ENCODE measurements around the gene PPP2R5E. TPM values are rescaled to one million over a fixed set of nuclear protein-coding genes. Genes with fewer than 3 reads are reported as not detected.

The PPP2R5E gene
- total and polyA plus RNA-seq, 9 of the 15 experiments (the other 6 are each of a cell fraction or from before 2014, with no cell fraction given), result 4.2 to 30.3 (median 11.0) TPM

DNA sequence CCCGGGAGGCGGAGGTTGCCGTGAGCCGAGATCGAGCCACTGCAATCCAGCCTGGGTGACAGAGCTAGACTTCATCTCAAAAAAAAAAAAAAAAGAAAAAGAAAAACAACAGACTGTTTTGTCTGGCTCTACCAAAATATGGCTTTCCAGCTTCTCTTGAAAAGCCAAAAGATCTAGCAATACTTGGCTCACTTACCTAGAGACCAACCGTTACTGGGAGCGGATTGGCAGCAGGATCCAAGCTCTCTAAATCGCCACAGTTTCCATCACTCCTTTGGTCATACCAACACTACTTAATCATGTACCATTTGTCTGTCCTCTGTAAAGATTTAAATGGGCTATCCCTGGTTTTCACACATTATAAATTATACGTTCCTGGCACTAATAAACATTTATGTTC, 136.8 kb downstream of the PPP2R5E start:
- ATAC-seq, result no peak
- no peaks in the 10 kb centered on the region for H3K9me3 ChIP-seq (replicated peaks; ENCODE audit: control insufficient read depth, insufficient read depth, low read depth, low read length)
- H3K79me2 ChIP-seq (ENCODE audit: control insufficient read depth, insufficient read depth, low read length), result no peaks in the 10 kb centered on the region
- H3K4me1 ChIP-seq (replicated peaks in 1 of 2; ENCODE audit: control insufficient read depth in 2 of 2, insufficient read depth in 2 of 2, low read length in 2 of 2), result no peaks in the 10 kb centered on the region
- BruUV-seq (replicated peaks), result no TSS peak
- WGBS (ENCODE audit: insufficient coverage, low coverage, missing lambda C conversion rate), result 96% methylated on average over 8 of the region's 9 CpGs
- no peaks in the 10 kb centered on the region for H4K20me1 ChIP-seq (replicated peaks; ENCODE audit: control insufficient read depth, insufficient read depth, low read length)
- TF ChIP-seq SMAD4 (CRISPR knock-in tag; conservative IDR thresholded peaks at IDR 0.05) (no peak), EP400 (IDR thresholded peaks at IDR 0.05) (no peak), SIN3A (IDR thresholded peaks at IDR 0.05; ENCODE audit: borderline replicate concordance in 2 of 2, control insufficient read depth in 1 of 2, low read depth in 2 of 2, low read length in 2 of 2) (no peak), SREBF2 (CRISPR knock-in tag; IDR thresholded peaks at IDR 0.05) (no peak), CSDE1 (IDR thresholded peaks at IDR 0.05) (no peak), BCOR (IDR thresholded peaks at IDR 0.05) (no peak), U2AF2 (optimal IDR thresholded peaks at IDR 0.05; ENCODE audit: low read depth, low read length) (no peak), ARHGAP35 (IDR thresholded peaks at IDR 0.05; ENCODE audit: partially characterized antibody) (no peak), ZFP30 (CRISPR knock-in tag; IDR thresholded peaks at IDR 0.05; ENCODE audit: borderline replicate concordance) (no peak)
- TF ChIP-seq, protein P1, sequence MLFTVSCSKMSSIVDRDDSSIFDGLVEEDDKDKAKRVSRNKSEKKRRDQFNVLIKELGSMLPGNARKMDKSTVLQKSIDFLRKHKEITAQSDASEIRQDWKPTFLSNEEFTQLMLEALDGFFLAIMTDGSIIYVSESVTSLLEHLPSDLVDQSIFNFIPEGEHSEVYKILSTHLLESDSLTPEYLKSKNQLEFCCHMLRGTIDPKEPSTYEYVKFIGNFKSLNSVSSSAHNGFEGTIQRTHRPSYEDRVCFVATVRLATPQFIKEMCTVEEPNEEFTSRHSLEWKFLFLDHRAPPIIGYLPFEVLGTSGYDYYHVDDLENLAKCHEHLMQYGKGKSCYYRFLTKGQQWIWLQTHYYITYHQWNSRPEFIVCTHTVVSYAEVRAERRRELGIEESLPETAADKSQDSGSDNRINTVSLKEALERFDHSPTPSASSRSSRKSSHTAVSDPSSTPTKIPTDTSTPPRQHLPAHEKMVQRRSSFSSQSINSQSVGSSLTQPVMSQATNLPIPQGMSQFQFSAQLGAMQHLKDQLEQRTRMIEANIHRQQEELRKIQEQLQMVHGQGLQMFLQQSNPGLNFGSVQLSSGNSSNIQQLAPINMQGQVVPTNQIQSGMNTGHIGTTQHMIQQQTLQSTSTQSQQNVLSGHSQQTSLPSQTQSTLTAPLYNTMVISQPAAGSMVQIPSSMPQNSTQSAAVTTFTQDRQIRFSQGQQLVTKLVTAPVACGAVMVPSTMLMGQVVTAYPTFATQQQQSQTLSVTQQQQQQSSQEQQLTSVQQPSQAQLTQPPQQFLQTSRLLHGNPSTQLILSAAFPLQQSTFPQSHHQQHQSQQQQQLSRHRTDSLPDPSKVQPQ (CRISPR knock-in tag; IDR thresholded peaks at IDR 0.05; ENCODE audit: borderline replicate concordance), result no peak
- TF ChIP-seq, protein P2, sequence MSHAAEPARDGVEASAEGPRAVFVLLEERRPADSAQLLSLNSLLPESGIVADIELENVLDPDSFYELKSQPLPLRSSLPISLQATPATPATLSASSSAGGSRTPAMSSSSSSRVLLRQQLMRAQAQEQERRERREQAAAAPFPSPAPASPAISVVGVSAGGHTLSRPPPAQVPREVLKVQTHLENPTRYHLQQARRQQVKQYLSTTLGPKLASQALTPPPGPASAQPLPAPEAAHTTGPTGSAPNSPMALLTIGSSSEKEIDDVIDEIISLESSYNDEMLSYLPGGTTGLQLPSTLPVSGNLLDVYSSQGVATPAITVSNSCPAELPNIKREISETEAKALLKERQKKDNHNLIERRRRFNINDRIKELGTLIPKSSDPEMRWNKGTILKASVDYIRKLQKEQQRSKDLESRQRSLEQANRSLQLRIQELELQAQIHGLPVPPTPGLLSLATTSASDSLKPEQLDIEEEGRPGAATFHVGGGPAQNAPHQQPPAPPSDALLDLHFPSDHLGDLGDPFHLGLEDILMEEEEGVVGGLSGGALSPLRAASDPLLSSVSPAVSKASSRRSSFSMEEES (CRISPR knock-in tag; IDR thresholded peaks at IDR 0.05), result no peak
- no peak for FAIRE-seq
- no peaks in the 10 kb centered on the region for H3K9me1 ChIP-seq (ENCODE audit: control insufficient read depth, insufficient read depth, low read length)
- H3K9ac ChIP-seq (ENCODE audit: insufficient read depth in 1 of 2, low read depth in 2 of 2, low read length in 2 of 2), result no peak overlapping the region
- intact Hi-C loops (cut with micrococcal nuclease) (no loop called here), in situ Hi-C loops (cut with MboI) (no loop called here)
- no peaks in the 10 kb centered on the region for H3K27me3 ChIP-seq (ENCODE audit: control insufficient read depth in 2 of 2, insufficient read depth in 2 of 2, low read length in 2 of 2)
- no peak overlapping the region for H2AFZ ChIP-seq (ENCODE audit: low read depth, low read length)
- ChIA-PET CTCF (ENCODE audit: low intra/inter-chr PET ratio) (no interaction called here), POLR2A (interaction anchor here (0.6 kb wide), 2 partner anchors 108 to 337 kb away, joined by 3 read pairs; no protein-coding TSS in a partner anchor)
- DNase-seq (ENCODE audit: extremely low read depth in 1 of 4, low spot score in 3 of 4), result no peak
- H3K27ac ChIP-seq (ENCODE audit: extremely low read depth, low read depth, low read length), result no peak overlapping the region
- H3K36me3 ChIP-seq (ENCODE audit: control insufficient read depth, insufficient read depth, low read length), result no peaks in the 10 kb centered on the region; the same call in 2 of the 3 replicates
- no peak overlapping the region for H3K4me3 ChIP-seq
- H3K4me2 ChIP-seq (ENCODE audit: insufficient read depth, low read length), result no peak overlapping the region
